Spleen (tissue), 13 donors: Measurements from ENCODE around the gene TCOF1. TPM values are rescaled to one million over a fixed set of nuclear protein-coding genes. Genes with fewer than 3 reads are reported as not detected.

Source experiments
- DNase-seq: peaks from one replicate; pipeline ENCODE4 v3.0.0-alpha.2; 2020
- H3K27ac ChIP-seq, 8 donors: fragments of 200-600 bp; sonication (generic) in 7 of 8; 1 replicate in 4 of 8; 2 replicates in 4 of 8; pipeline versions ENCODE4 v1.5.0 to v1.8.0; 2016 to 2021; ENCODE audit warnings: inconsistent platforms in 4 of 8, mild to moderate bottlenecking in 4 of 8, moderate library complexity in 1 of 8
- H3K27me3 ChIP-seq, 7 donors: fragments of 200-600 bp; sonication (generic) in 6 of 7; replicated peaks in 1 of 7; 1 replicate in 4 of 7; 2 replicates in 3 of 7; pipeline versions ENCODE4 v1.5.0 to v1.8.0; 2016 to 2021; ENCODE audit warnings: inconsistent platforms in 3 of 7, mild to moderate bottlenecking in 1 of 7
- H3K36me3 ChIP-seq, 6 donors: fragments of 200-600 bp; sonication (generic) in 5 of 6; 1 replicate in 4 of 6; 2 replicates in 2 of 6; pipeline versions ENCODE4 v1.5.0 to v1.8.0; 2016 to 2021; ENCODE audit warnings: inconsistent platforms in 2 of 6
- H3K4me1 ChIP-seq, 6 donors: fragments of 200-600 bp; sonication (generic) in 5 of 6; 1 replicate in 3 of 6; 2 replicates in 3 of 6; pipeline versions ENCODE4 v1.5.0 to v1.8.0; 2016 to 2021; ENCODE audit warnings: inconsistent platforms in 3 of 6
- H3K4me3 ChIP-seq, 8 donors: fragments of 200-600 bp; sonication (generic) in 7 of 8; 1 replicate in 4 of 8; 2 replicates in 4 of 8; pipeline versions ENCODE4 v1.5.0 to v1.8.0; 2016 to 2021; ENCODE audit warnings: inconsistent platforms in 4 of 8, mild to moderate bottlenecking in 4 of 8, moderate library complexity in 2 of 8
- H3K9me3 ChIP-seq, 8 donors: fragments of 200-600 bp; sonication (generic) in 7 of 8; 1 replicate in 4 of 8; 2 replicates in 4 of 8; pipeline versions ENCODE4 v1.5.0 to v1.8.0; 2016 to 2021; ENCODE audit warnings: inconsistent platforms in 4 of 8
- POLR2A ChIP-seq, 3 donors: fragments of 450-650 bp; IDR thresholded peaks; one replicate each; pipeline ENCODE4 v1.5.1; 2017; ENCODE audit warnings: antibody characterized with exemption in 3 of 3, mild to moderate bottlenecking in 1 of 3
- POLR2AphosphoS5 ChIP-seq, 3 donors: sonication (generic); formaldehyde crosslinking; IDR thresholded peaks; one replicate each; pipeline ENCODE4 v1.5.1; 2017; ENCODE audit warnings: antibody characterized with exemption in 3 of 3
- WGBS, 5 donors: extraction: QIAGEN DNeasy Blood & Tissue Kit in 3 of 5; methylation state at CpG; one replicate each; pipeline versions ENCODE4 v1.1.5 to v1.1.7; 2013 to 2018; 5-methylcytosine and 5-hydroxymethylcytosine counted together
- intact Hi-C: fragments of 100-400 bp; cut with DNase I; formaldehyde crosslinking; loops from one replicate; pipeline ENCODE4 v1.15.0; 2023; ENCODE audit warnings: low total_unique reads
- long read RNA-seq, 2 donors: transcript quantifications; one replicate each; lab custom pipeline, GENCODE V29; 2026
- polyA plus RNA-seq, 3 donors: library from polyadenylated mRNA; stranded (reverse); fragments of 200-250 nt; gene quantifications; one replicate each; pipeline ENCODE4 v1.2.1, GENCODE V29; 2013
- total RNA-seq, 7 donors: library from RNA; depleted of rRNA in 3 of 7; stranded (reverse); fragments of >200 nt in 3 of 7; fragmentation: NEBNext Ultra II Directional in 4 of 7; extraction: Animal tissue kit (Norgen Biotek cat#: 25700) in 4 of 7; gene quantifications; one replicate each; pipeline versions ENCODE4 v1.1.0 to v1.2.1, GENCODE V29; 2016 to 2021
- TF ChIP-seq, protein P1 (sequence below), 11 experiments: fragments of 200-600 bp in 7 of 11; fragments of 450-650 bp in 4 of 11; sonication (generic) in 4 of 11; IDR thresholded peaks in 8 of 11; conservative IDR thresholded peaks in 3 of 11; 1 replicate in 7 of 11; 2 replicates in 4 of 11; pipeline versions ENCODE4 v1.4.0 to v1.8.0; 2016 to 2021; ENCODE audit warnings: antibody characterized with exemption in 11 of 11, inconsistent platforms in 4 of 11, mild to moderate bottlenecking in 1 of 11
- donor health status: healthy with polysubstance abuse.
- donor health status: DM: no; HTN: no; CAD: no; lungs with moderate emphysema.
- donor health status: DM: no; HTN: no; CAD: no.
- donor health status: Bipolar disorder and iron deficiency.
- donor health status: healthy.
- donor health status: DM: no; HTN: no; CAD: no.
- donor health status: DM: yes; HTN: yes; CAD: no.

Gene TCOF1
- 10 to 100 TPM; 31.8 to 44.3 (median 34.8) TPM for total RNA-seq
- 10 to 100 TPM; 15.3 to 20.1 (median 19.0) TPM for polyA plus RNA-seq
- long read RNA-seq, donor 1, partial matches to known transcripts: 14 of 14 reads
- long read RNA-seq, donor 1, other reads (novel, unspliced or antisense): 0 of 14 reads
- long read RNA-seq, donor 2, partial matches to known transcripts: 2,477 of 2,799 reads
- long read RNA-seq, donor 2, other reads (novel, unspliced or antisense): 322 of 2,799 reads

GRCh38 chr5:150357326-150358260 lies at the start of gene TCOF1:
TCOF1 (plus strand) TSS chr5:150357697; CDS start chr5:150357747, 50 bp downstream.
- peak within 1 kb of the TSS; percentile 46 to 88 (median 72) for H3K27ac ChIP-seq
- no peaks in the 10 kb centered on the region for H3K27me3 ChIP-seq
- no peaks in the 10 kb centered on the region for H3K9me3 ChIP-seq
- WGBS, 5 donors: 1% methylated on average over 53 to 90 of the region's 90 CpGs
- intact Hi-C loops: no loop called here
- TF ChIP-seq POLR2A (IDR thresholded peaks at IDR 0.05) (no peak), POLR2AphosphoS5 (IDR thresholded peaks at IDR 0.05) (peak; percentile 69 to 93 (median 84))
- TF ChIP-seq, protein P1, sequence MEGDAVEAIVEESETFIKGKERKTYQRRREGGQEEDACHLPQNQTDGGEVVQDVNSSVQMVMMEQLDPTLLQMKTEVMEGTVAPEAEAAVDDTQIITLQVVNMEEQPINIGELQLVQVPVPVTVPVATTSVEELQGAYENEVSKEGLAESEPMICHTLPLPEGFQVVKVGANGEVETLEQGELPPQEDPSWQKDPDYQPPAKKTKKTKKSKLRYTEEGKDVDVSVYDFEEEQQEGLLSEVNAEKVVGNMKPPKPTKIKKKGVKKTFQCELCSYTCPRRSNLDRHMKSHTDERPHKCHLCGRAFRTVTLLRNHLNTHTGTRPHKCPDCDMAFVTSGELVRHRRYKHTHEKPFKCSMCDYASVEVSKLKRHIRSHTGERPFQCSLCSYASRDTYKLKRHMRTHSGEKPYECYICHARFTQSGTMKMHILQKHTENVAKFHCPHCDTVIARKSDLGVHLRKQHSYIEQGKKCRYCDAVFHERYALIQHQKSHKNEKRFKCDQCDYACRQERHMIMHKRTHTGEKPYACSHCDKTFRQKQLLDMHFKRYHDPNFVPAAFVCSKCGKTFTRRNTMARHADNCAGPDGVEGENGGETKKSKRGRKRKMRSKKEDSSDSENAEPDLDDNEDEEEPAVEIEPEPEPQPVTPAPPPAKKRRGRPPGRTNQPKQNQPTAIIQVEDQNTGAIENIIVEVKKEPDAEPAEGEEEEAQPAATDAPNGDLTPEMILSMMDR (IDR thresholded peaks at IDR 0.05 in 8 of 11, conservative IDR thresholded peaks at IDR 0.05 in 3 of 11): peak in 1 of 11 experiments; percentile 33
- H3K4me3 ChIP-seq: peak within 1 kb of the TSS; percentile 80 to 99 (median 92)
- peaks cover 10 to 62% (median 34%) of the 10 kb centered on the region in 6 donors for H3K4me1 ChIP-seq
- DNase-seq: peak; percentile 99
- H3K36me3 ChIP-seq: peaks cover 0 to 28% (median 18%) of the 10 kb centered on the region in 6 donors

GRCh38 chr5:150309101-150309885 lies 48.2 kb upstream of the TCOF1 start:
- WGBS, 5 donors: 68 to 79% (median 76%) methylated on average over 3 to 7 of the region's 7 CpGs
- H3K27ac ChIP-seq: no peak overlapping the region
- peaks cover 0 to 2% (median 0%) of the 10 kb centered on the region in 7 donors for H3K27me3 ChIP-seq
- TF ChIP-seq, protein P1 (IDR thresholded peaks at IDR 0.05 in 8 of 11, conservative IDR thresholded peaks at IDR 0.05 in 3 of 11): no peak
- TF ChIP-seq POLR2AphosphoS5 (IDR thresholded peaks at IDR 0.05) (no peak), POLR2A (IDR thresholded peaks at IDR 0.05) (no peak)
- H3K4me1 ChIP-seq: no peaks in the 10 kb centered on the region
- intact Hi-C loops: no loop called here
- DNase-seq: no peak
- H3K36me3 ChIP-seq: no peaks in the 10 kb centered on the region
- H3K4me3 ChIP-seq: no peak overlapping the region
- no peaks in the 10 kb centered on the region for H3K9me3 ChIP-seq

GRCh38 chr5:150309886-150310239 lies 47.6 kb upstream of the TCOF1 start:
- H3K9me3 ChIP-seq: no peaks in the 10 kb centered on the region
- WGBS, 5 donors: 79 to 95% (median 88%) methylated on average over 1 of the region's 1 CpG
- H3K27ac ChIP-seq: no peak overlapping the region
- intact Hi-C loops: no loop called here
- H3K4me3 ChIP-seq: no peak overlapping the region
- no peaks in the 10 kb centered on the region for H3K27me3 ChIP-seq
- DNase-seq: no peak
- H3K36me3 ChIP-seq: no peaks in the 10 kb centered on the region
- TF ChIP-seq POLR2A (IDR thresholded peaks at IDR 0.05) (no peak), POLR2AphosphoS5 (IDR thresholded peaks at IDR 0.05) (no peak)
- TF ChIP-seq, protein P1 (IDR thresholded peaks at IDR 0.05 in 8 of 11, conservative IDR thresholded peaks at IDR 0.05 in 3 of 11): no peak
- H3K4me1 ChIP-seq: no peaks in the 10 kb centered on the region
